Measurements from ENCODE around the gene FZD4.
"Not testable (repeated sequence)": the region's sequence is repeated elsewhere in the genome, so short reads cannot be mapped to it uniquely, and the experiment has no call there.

The FZD4 gene

GRCh38 chr11:86955361-86956120, at the start of gene FZD4:
FZD4 (minus strand) TSS chr11:86955395; CDS start chr11:86955085, 310 bp downstream.
- DNase-seq, result peak; percentile 92

GRCh38 chr11:87004281-87004680, 49.1 kb upstream of the FZD4 start:
- DNase-seq, result not testable (repeated sequence)

DNA sequence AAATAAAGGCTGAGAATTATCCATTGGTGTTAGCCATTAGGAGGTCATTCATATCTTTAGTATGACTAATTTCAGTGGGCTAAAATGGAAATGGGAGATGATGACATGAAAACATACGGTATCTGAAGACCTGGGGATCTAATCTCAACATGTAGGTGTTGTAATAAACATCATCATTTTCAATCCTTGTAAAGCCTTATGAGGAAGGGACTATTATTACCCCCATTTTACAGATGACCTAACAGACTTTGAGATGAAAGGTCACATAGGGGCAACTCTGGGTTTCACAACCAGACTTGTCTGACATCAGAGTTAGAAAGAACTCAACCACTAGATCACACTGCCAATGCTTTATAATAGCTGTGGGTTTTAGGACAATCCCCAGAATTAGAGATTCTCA, 47.7 kb upstream of the FZD4 start:
- DNase-seq, result no peak

GRCh38 chr11:86999859-87000753, 44.9 kb upstream of the FZD4 start:
- DNase-seq, result no peak

DNA sequence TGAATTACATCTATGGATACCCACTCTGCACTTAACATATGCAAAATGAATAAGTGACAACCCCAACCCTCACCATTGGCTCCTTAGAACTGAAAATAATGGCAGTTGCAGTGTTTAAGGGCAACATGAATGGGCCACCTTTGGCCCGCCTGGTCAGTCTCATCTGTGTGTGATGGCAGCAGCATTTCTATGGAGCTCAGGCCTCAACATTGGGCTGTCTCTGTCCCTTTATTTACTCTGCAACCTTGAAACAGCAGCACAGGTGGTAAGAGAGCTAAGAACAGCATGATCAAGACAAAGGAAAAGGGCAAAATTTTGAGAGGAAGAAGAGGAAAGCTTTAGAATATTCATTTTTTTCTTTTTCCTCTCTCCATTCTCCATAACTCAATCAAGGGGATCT, 44.2 kb upstream of the FZD4 start:
- no peak for DNase-seq

GRCh38 chr11:86996953-86997570, 41.9 kb upstream of the FZD4 start:
- no peak for DNase-seq

GRCh38 chr11:86993031-86993430, 37.8 kb upstream of the FZD4 start:
- no peak for DNase-seq

GRCh38 chr11:86992340-86992739, 37.1 kb upstream of the FZD4 start:
- not testable (repeated sequence) for DNase-seq

DNA sequence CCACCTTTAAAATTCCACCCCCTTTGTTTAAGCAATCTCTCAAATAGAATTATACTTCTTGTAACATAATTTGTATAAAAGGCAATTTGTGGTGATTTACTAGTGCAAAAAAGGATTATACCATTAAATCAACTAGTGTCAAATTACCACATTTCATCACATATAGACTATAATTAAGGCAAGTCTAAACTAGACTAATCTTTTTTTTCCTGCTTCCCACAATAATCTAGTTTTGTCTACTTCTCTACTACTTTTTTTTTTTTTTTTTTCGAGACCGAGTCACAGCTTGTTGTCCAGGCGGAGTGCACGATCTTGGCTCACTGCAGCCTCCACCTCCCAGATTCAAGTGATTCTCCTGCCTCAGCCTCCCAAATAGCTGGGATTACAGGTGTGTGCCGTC, 36.1 kb upstream of the FZD4 start:
- no peak for DNase-seq

DNA sequence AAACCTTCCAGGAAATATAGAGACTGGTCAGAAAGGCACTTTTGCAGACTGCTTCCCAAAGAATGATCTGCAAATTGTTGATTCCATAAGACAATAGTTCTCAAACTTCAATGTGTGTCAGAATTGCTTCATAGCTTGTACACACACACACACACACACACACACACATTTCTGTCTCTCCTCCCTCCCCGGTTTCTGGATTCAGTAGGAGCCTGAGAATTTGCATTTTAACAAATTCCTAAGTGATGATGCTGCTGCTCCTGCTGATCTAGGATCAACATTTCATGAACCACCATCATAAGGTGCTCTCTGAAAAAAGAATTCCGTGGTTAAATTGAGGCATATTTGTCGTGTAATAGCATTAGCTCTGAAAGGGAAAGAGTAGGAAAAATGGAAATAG, 35.3 kb upstream of the FZD4 start:
- DNase-seq, result no peak

DNA sequence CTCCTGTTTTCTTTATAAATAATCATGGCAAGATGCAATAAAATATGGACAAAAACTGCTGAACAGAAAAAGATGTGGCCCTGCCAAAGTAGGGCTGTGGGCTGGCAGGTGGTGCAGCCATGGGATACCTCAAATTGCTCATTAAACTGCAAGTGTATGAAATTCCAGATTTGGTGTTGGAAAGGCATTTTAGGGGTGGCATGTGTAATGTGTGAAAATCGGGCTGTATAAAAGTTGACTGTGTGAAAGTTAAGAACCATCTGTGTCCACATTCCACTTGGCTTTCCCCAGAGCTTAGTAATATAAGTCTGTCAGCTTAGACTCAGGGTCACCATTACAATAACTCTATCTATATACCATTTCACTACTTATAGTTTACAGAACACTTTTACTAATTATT, 34.8 kb upstream of the FZD4 start:
- peak; percentile 49 for DNase-seq

DNA sequence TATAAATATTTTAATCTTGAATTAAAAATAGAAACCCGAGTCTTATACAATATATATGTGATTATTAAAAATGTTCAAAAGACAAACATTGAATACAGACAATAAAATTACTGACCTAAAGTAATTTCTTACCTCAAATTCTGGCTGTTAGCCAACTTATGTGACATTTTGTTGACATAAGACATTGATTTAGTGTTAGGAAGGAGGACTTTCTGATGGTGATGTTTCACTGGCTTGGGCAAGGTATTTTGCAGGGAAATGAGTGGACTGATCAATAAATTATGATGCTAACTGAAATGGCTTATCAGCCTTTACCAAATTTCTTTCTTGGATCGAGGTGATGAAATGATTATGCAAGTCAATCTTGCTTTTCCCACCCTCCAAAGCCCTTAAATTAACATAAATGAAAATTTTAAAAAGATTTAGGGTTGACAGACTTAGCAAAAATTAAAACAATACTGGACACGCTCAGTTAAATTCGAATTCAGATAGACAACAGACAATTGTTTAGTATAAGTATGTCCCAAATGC, 33.2 kb upstream of the FZD4 start:
- no peak for DNase-seq

DNA sequence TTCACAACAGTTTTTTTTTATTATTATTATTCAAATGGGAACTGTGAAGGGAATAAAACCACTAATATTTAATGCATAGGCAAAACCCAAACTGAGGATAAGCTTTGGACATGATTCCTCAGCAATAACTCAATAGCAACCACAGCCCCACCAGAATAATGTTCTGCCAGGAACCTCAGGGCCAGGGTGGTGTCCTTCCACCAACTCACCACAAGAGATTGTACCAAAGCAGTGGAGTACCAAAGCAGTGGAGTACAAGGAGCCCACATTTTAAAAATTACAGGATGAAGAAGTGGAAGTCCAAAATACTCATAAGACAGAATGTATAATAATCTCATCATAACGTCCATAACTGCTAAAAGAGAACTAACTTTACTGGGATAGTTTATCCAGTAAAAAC, 32.5 kb upstream of the FZD4 start:
- DNase-seq, result no peak

GRCh38 chr11:86984701-86985100, 29.5 kb upstream of the FZD4 start:
- DNase-seq, result no peak

DNA sequence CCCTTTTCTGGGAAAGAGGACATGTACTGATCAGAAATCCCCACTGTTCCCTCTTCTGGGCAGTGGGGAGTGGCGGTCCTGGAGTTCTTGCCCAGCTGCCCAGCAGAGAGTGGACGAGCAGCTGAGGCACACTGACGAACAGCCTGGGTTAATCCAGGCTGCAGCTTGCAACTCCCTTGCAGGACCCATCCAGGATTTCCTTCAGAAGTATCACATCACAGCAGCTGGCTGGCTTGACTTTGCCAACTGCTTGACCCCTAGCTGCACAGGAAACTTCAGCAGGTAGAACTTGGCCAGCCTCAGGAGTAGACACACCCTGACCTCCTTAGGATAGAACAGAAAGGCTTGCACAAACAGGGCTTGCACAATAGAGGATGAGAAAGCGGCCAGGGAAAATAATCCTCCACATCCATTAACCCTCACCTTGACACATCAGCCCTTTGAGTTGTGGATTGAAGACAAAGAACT, 27.9 kb upstream of the FZD4 start:
- DNase-seq, result no peak

GRCh38 chr11:86981777-86982540, 26.8 kb upstream of the FZD4 start:
- no peak for DNase-seq

DNA sequence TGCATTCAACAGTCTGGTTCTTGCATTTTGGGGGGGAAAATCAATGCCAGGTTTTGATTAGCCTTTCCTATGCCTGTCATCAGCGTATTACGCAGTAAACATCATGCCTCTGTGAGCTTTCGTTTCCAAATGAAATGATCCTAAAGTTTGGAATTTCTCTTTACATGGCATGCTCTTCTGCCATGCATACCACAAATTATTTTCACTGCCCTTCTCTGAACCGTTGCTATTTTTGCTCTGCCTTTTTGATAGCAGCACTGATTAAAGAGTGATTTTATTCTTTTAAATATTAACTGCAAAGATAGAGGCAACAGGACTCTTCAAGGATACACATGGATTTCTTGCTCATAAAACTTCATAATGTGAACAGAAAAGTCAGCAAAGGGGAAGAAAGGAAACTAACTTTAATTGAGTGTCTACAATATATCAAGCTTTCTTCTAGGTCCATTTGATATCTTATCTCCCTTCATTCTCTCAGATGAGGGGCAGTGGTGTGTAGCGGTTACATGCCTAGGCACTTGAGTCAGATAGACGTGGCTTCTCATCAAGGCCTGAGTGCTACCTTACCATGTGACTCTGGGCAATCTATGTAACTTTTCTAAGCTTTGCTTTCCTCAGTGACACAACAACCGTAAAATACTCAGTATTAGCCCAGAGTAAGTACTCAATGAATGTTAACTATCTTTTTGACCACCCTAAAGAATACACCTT, 25.0 kb upstream of the FZD4 start:
- no peak for DNase-seq

GRCh38 chr11:86978756-86979608, 23.8 kb upstream of the FZD4 start:
- no peak for DNase-seq

DNA sequence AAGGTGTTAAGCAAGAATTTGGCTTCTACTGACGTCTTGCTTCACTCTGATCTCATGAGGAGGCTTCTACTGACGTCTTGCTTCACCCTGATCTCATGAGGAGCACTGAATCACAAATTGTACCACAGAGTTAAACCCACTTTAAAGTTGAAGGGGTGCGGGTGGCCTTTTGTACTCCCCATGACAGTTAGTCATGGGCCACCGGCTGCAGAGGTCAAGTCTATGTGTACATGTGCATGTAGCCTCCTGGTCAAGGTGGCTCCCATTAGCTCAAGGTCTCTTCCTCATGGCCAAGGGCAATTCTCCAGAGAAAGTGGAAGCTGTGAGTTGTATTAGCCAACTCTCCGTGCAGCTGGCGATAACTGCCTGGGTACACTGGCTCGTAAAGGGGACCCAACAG, 23.1 kb upstream of the FZD4 start:
- DNase-seq, result no peak

- DNase-seq, result no peak
Measured at GRCh38 chr11:86977441-86978050, 22.4 kb upstream of the FZD4 start.

Measured in right forelimb (tissue), 1 donor.